PC-3 (cell line): ENCODE data around the gene BAZ1B.
"Not testable (repeated sequence)": the region's sequence is repeated elsewhere in the genome, so short reads cannot be mapped to it uniquely, and the experiment has no call there.

Experiments used
- CTCF ChIP-seq: fragments of 300-600 bp; sonication (generic); conservative IDR thresholded peaks from 2 replicates; pipeline ENCODE4 v1.5.1; 2017; ENCODE audit warnings: antibody characterized with exemption, low read depth, mild to moderate bottlenecking, low read length
- EZH2 ChIP-seq: fragments of 300-600 bp; sonication (generic); IDR thresholded peaks from one replicate; pipeline ENCODE4 v1.6.1; 2017; ENCODE audit warnings: antibody characterized with exemption, mild to moderate bottlenecking, low read length; ENCODE audit not compliant: unreplicated experiment
- EZH2phosphoT487 ChIP-seq: fragments of 300-600 bp; sonication (generic); IDR thresholded peaks from 2 replicates; pipeline ENCODE4 v1.6.1; 2018; ENCODE audit warnings: mild to moderate bottlenecking, antibody characterized with exemption, low read length, borderline replicate concordance

GRCh38 chr7:73538510-73538909, 16.4 kb upstream of the BAZ1B start:
- not testable (repeated sequence) for TF ChIP-seq EZH2, CTCF, EZH2phosphoT487
